ENCODE data around the gene CTIF. TPM values are rescaled to one million over a fixed set of nuclear protein-coding genes. Genes with fewer than 3 reads are reported as not detected.

The CTIF gene
- total RNA-seq, 1 donor from 2014 or later = 60.0 TPM

- peaks cover 74% of the 10 kb centered on the region for H3K4me1 ChIP-seq
- intact Hi-C loops (cut with micrococcal nuclease) = no loop called here
These were observed 309.9 kb downstream of the CTIF start for GRCh38 chr18:48848641-48849143.

GRCh38 chr18:48850822-48851598 lies 312.2 kb downstream of the CTIF start:
- H3K4me3 ChIP-seq = peak overlapping the region; percentile 20
- H3K4me1 ChIP-seq = peaks cover 63% of the 10 kb centered on the region
- intact Hi-C loops (cut with micrococcal nuclease) = no loop called here
- no peaks in the 10 kb centered on the region for H3K27me3 ChIP-seq (ENCODE audit: low read depth)
- no peaks in the 10 kb centered on the region for H3K9me3 ChIP-seq (replicated peaks)
- no peak for TF ChIP-seq CTCF (IDR thresholded peaks at IDR 0.05; ENCODE audit: borderline replicate concordance)
- H3K27ac ChIP-seq (replicated peaks) = peak overlapping the region; percentile 91
- no peaks in the 10 kb centered on the region for H3K36me3 ChIP-seq
- DNase-seq = no peak

More at GRCh38 chr18:48848641-48849143, 309.9 kb downstream of the CTIF start:
- peak overlapping the region; percentile 91 for H3K27ac ChIP-seq (replicated peaks)
- DNase-seq = peak; percentile 37
- no peaks in the 10 kb centered on the region for H3K27me3 ChIP-seq (ENCODE audit: low read depth)
- H3K4me3 ChIP-seq = no peak overlapping the region
- TF ChIP-seq CTCF (IDR thresholded peaks at IDR 0.05; ENCODE audit: borderline replicate concordance) = no peak
- no peaks in the 10 kb centered on the region for H3K36me3 ChIP-seq
- H3K9me3 ChIP-seq (replicated peaks) = no peaks in the 10 kb centered on the region

GRCh38 chr18:48851599-48851960 lies 312.7 kb downstream of the CTIF start:
- intact Hi-C loops (cut with micrococcal nuclease) = no loop called here
- no peaks in the 10 kb centered on the region for H3K9me3 ChIP-seq (replicated peaks)
- peak overlapping the region; percentile 20 for H3K4me3 ChIP-seq
- H3K4me1 ChIP-seq = peaks cover 63% of the 10 kb centered on the region
- H3K27me3 ChIP-seq (ENCODE audit: low read depth) = no peaks in the 10 kb centered on the region
- no peaks in the 10 kb centered on the region for H3K36me3 ChIP-seq
- DNase-seq = peak; percentile 68
- no peak for TF ChIP-seq CTCF (IDR thresholded peaks at IDR 0.05; ENCODE audit: borderline replicate concordance)
- peak overlapping the region; percentile 91 for H3K27ac ChIP-seq (replicated peaks)

GRCh38 chr18:48852292-48852691 lies 313.5 kb downstream of the CTIF start:
- Histone ChIP-seq H3K9me3 (replicated peaks) (no peaks in the 10 kb centered on the region), H3K36me3 (no peaks in the 10 kb centered on the region), H3K27me3 (ENCODE audit: low read depth) (no peaks in the 10 kb centered on the region), H3K27ac (replicated peaks) (peak overlapping the region; percentile 91), H3K4me1 (peaks cover 61% of the 10 kb centered on the region), H3K4me3 (no peak overlapping the region)
- no peak for DNase-seq
- intact Hi-C loops (cut with micrococcal nuclease) = no loop called here
- TF ChIP-seq CTCF (IDR thresholded peaks at IDR 0.05; ENCODE audit: borderline replicate concordance) = no peak

- H3K27me3 ChIP-seq (ENCODE audit: low read depth) = no peaks in the 10 kb centered on the region
- no peak for DNase-seq
- TF ChIP-seq CTCF (IDR thresholded peaks at IDR 0.05; ENCODE audit: borderline replicate concordance) = no peak
- no peak overlapping the region for H3K4me3 ChIP-seq
- intact Hi-C loops (cut with micrococcal nuclease) = no loop called here
- peak overlapping the region; percentile 91 for H3K27ac ChIP-seq (replicated peaks)
- peaks cover 56% of the 10 kb centered on the region for H3K4me1 ChIP-seq
- H3K36me3 ChIP-seq = no peaks in the 10 kb centered on the region
- no peaks in the 10 kb centered on the region for H3K9me3 ChIP-seq (replicated peaks)
These were observed 314.0 kb downstream of the CTIF start for GRCh38 chr18:48852794-48853193.

Data from left ventricle myocardium inferior (tissue), 1 donor.